Epithelial cell of proximal tubule (primary cell): ENCODE measurements around the gene HAGHL. TPM values are rescaled to one million over a fixed set of nuclear protein-coding genes. Genes with fewer than 3 reads are reported as not detected.

ENCODE experiments used
- DNase-seq: peaks from one replicate; pipeline ENCODE4 v3.0.0-alpha.2; 2011; ENCODE audit warnings: low read depth
- H3K4me3 ChIP-seq: 2 replicates; pipeline ENCODE4 v1.5.1; 2011; ENCODE audit warnings: low read depth, mild to moderate bottlenecking, low read length
- CTCF ChIP-seq: conservative IDR thresholded peaks from 2 replicates; pipeline ENCODE4 v1.5.1; 2012; ENCODE audit warnings: low read depth, mild to moderate bottlenecking, low read length
- total RNA-seq: library from RNA; depleted of rRNA; stranded (reverse); fragments of >200 nt; gene quantifications from 2 replicates; pipeline ENCODE4 v1.2.3, GENCODE V29; 2015

HAGHL gene
- total RNA-seq, 1 donor from 2014 or later: 15.5 TPM

GRCh38 chr16:698911-699671 is 27.8 kb upstream of the HAGHL start:
- TF ChIP-seq CTCF: no peak
- no peak for DNase-seq
- no peak overlapping the region for H3K4me3 ChIP-seq

DNA sequence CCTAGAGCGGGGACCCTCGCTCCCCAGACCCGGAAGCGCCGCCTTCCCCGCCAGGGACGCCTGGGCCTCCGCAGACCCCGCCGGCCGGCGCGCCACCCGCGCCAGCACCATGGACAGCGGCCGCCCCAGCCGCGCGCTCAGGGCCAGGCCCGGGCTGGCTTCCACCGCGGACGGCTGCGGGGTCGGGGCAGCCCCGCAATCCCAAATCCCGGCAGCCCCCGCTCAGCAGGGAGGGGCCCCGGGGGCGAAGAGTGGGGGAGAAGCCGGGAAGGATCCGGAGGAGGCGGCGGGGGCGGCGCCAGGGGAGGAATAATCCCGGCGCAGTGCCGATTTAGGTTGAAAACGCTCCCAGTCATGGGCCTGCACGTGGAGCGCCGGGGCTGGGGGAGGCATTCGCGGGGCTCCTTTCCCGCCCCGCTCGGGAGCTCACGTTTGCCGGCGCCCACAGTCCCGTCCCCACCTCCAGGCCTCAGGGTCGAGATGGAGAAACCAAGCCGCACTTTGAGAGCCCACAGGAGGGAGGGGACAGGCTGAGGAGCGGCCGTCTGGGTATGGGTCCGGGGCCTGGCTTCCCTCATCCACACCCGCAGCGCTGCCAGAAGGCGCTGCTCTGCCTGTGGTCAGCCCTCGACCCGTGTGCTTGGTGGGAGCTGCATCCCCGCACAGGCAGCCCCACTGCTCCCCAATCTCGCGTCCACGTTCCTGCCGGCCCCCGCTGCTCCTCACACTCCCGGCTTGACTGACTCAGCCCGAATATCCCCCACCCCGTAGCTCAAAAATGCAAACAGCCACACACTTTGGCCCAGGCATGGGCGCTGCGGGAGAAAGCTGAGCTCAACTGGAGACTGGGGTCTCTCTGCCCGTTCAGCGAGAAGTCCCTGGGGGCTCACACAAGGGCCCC is 26.0 kb upstream of the HAGHL start:
- no peak for DNase-seq
- no peak for TF ChIP-seq CTCF
- H3K4me3 ChIP-seq: no peak overlapping the region

DNA sequence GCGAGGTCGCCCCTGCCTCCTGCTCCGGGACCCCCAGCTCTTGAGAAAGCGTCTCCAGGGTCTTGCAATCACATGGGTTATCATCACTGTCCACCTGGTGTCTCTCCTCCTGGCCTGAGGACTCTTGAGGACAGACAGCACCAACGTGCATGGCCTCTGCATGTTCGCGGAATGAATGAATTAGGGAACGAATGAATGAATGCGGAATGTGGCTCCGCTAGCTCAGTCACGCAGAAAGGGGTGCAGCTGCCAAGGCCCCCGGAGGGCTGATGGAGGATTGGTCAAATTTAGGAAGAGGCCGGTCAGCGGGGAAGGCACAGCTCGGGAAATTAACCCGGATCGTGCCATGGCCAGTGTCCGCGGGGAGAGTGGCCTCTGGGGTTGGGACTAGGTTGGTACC is 24.6 kb upstream of the HAGHL start:
- TF ChIP-seq CTCF: no peak
- DNase-seq: no peak
- no peak overlapping the region for H3K4me3 ChIP-seq

DNA sequence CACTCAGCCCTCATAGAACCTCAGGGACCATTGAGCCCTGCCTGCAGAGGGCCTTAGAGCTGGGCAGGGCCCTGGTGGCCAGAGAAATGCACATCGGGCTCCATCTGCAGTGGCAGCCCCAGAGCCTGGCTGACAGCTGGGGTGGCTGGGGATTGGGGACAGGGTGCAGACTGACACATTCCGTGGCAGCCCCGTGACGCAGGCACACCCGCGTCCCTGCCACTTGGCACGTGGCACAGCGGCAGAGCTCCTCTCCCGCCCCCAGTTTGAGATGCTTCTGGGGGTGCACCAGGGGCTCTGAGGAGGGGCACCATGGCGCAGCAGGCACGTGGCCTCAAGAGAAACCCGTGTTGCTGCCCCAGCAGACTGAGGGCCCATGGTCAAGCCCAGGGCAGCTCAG is 23.5 kb upstream of the HAGHL start:
- no peak for TF ChIP-seq CTCF
- H3K4me3 ChIP-seq: no peak overlapping the region
- no peak for DNase-seq

DNA sequence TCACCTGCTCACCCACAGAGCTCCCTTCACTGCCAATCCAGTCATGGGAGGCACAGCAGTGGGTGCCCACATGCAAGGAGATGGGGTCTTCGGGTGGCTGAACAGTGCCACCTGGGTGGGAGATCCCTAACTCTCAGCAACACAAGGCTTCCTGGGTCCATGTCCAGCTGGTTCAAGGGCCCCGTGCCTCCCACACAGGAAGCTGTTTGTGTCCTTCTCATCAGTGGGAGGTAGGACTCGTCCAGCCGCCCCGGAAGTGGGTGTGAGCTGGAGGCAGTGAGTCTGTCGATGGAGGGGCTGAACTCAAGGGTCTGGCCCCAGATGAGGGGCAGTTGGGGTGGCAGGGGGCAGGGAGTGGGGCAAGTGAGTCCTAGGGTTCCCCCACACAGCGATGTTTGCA is 22.9 kb upstream of the HAGHL start:
- no peak overlapping the region for H3K4me3 ChIP-seq
- no peak for DNase-seq
- TF ChIP-seq CTCF: no peak

GRCh38 chr16:704552-705380 is 22.1 kb upstream of the HAGHL start:
- TF ChIP-seq CTCF: no peak
- no peak overlapping the region for H3K4me3 ChIP-seq
- no peak for DNase-seq
